Fibroblast of pulmonary artery (primary cell): ENCODE results near the gene MLN.

Experiments used
- DNase-seq: peaks from one replicate; pipeline ENCODE4 v3.0.0-alpha.2; 2010; ENCODE audit warnings: low read depth
- H3K4me3 ChIP-seq: replicated peaks from 2 replicates; pipeline ENCODE4 v1.5.1; 2011; ENCODE audit warnings: low read depth, mild to moderate bottlenecking, control low read depth, low read length, moderate library complexity
- TF ChIP-seq, protein P1 (sequence below): IDR thresholded peaks from 2 replicates; pipeline ENCODE4 v1.5.1; 2011; ENCODE audit warnings: mild to moderate bottlenecking, control low read depth, low read length, inconsistent platforms; ENCODE audit errors: missing control alignments

MLN gene

DNA sequence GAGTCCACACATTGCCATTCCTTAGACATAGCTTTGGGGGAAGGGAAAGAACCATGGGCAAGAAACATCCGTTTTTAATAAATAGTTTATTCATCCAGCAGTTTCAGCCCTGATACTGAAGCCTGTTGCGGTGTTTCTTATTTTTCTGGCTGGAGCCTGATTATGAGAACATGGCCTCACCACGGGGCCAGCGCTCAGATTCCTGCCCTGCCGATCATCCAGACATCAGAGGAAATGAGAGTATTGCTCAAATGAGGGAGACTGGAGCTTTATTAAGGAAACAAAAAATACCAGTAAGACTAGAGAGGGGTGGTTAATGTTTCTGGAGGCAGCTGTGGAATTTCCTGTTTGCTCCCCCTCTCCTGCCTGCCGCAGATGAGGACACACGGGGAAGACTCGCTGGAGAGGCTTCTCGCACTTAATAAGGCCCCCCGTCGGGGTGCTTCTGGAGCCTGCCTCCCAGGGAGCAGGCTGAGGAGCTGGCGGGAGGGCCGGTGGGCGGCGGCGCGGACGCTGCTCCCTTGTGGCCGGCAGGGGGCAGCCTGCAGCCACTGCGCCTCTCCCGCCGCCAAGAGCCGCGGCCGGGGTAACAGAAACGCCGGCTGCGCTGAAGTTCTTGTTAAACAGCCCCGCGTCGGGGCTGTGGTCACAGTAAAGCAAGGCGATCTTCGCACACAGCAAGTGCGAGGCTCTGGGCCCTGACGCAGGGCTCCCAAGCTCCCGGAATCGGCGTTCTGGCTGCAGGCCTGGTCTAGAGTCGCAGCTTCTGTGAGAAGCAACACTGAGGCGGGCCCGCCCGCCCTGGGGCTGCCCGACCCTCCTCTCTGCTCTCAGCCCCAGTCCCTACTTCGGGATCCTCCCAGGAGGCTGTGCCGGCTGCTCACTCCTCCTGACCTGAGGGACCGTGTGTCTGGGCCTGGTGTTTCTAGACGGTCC lies 32.4 kb downstream of the MLN start:
- DNase-seq = peak; percentile 97
- TF ChIP-seq, protein P1, sequence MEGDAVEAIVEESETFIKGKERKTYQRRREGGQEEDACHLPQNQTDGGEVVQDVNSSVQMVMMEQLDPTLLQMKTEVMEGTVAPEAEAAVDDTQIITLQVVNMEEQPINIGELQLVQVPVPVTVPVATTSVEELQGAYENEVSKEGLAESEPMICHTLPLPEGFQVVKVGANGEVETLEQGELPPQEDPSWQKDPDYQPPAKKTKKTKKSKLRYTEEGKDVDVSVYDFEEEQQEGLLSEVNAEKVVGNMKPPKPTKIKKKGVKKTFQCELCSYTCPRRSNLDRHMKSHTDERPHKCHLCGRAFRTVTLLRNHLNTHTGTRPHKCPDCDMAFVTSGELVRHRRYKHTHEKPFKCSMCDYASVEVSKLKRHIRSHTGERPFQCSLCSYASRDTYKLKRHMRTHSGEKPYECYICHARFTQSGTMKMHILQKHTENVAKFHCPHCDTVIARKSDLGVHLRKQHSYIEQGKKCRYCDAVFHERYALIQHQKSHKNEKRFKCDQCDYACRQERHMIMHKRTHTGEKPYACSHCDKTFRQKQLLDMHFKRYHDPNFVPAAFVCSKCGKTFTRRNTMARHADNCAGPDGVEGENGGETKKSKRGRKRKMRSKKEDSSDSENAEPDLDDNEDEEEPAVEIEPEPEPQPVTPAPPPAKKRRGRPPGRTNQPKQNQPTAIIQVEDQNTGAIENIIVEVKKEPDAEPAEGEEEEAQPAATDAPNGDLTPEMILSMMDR = peak; percentile 48
- no peak overlapping the region for H3K4me3 ChIP-seq

DNA sequence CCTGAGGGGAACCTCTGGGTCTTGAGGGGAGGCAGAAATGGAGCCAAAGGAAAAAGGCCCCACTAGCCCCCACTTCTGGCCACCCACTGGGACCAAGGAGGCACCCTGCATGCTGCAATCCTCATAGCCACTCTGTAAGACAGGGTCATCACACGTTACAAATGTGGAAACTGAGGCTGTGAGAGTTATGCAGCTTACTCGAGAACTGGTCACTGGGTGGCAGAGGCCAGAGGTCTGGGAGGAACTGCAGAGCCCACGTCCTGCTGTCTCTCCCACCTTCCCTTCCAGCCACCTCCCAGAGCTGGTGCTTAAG lies 33.0 kb downstream of the MLN start:
- TF ChIP-seq, protein P1 = no peak
- no peak overlapping the region for H3K4me3 ChIP-seq
- no peak for DNase-seq

- no peak overlapping the region for H3K4me3 ChIP-seq
- DNase-seq = no peak
- TF ChIP-seq, protein P1 = no peak
Observed at GRCh38 chr6:33770124-33770832, 33.5 kb downstream of the MLN start.

DNA sequence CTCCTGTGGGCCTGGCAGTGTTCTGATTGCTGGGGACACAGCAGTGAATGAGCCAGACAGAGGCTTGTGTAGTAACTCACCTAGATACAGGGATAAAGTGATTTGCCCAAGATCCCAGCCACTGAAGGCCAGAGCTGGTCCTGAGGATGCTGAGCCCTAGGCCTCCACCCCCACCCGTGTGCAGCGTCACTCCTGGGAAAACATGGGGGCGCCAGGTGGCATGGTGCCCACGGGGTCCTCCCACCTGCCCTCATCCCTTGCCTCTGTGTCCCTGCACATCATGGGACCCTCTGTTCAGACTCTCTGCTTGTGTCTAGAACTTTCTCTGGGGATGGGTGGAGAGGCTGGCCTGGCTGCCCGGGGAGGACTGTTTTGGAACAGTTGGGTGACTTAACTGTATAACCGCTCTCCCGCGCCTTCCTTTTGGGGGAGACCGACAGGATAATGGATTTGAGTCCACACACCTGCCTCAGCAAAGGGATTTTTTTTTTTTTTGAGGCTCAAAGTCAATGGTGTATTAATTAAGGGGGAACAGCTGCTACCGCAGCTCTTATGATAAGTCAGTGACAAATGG lies 34.5 kb downstream of the MLN start:
- TF ChIP-seq, protein P1 = no peak
- no peak for DNase-seq
- no peak overlapping the region for H3K4me3 ChIP-seq

GRCh38 chr6:33768644-33769120 lies 35.1 kb downstream of the MLN start:
- DNase-seq = peak; percentile 86
- TF ChIP-seq, protein P1 = peak; percentile 92
- H3K4me3 ChIP-seq = no peak overlapping the region

DNA sequence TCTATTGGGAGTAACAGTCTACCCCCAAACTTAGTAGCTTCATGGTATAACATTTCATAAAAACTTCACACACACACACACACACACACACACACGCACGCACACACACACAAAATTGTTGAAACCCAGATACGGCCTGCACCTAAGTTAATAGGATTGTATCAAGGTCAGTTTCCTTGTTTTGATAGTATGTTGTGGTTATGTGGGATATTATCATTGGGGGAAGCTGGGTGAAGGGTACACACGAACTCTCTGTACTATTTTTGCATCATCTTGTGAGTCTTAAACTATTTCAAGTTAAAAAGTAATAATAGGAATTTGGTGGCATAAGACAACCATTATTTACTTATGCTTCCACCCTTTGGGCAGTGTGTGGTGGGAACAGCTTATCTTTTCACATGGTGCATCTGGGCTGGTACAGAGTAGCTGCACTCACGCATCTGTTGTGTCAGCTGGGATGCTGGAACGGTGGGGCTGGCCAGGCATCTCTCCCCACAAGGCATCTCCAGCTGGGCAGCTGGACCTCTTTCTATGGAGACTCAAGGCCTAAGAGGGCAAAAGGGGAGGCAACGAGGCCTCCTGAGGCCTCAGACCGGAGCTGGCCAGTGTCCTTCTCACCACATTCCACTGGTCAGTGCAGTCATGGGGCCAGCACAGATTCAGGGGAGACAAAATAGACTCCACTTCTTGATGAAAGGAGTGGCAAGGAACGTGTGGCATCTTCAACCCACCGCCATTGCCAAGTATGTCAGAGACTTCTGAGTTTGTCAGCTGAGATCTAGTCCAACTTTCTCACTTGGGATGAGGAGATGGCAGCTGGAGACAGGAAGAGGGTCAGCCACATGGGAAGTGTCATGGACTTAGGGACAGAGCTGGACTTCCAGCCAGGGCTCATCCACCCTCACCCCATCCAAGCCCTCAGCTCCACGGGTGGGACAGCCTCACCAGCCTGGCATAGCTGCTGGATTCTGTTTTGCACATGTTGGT lies 36.6 kb downstream of the MLN start:
- TF ChIP-seq, protein P1 = no peak
- DNase-seq = no peak
- H3K4me3 ChIP-seq = no peak overlapping the region
